ENCODE data around the gene MAP2K5. TPM values are rescaled to one million over a fixed set of nuclear protein-coding genes. Genes with fewer than 3 reads are reported as not detected.

Gene MAP2K5
- total and polyA plus RNA-seq, 8 donors = 13.5 to 25.0 (median 20.8) TPM

DNA sequence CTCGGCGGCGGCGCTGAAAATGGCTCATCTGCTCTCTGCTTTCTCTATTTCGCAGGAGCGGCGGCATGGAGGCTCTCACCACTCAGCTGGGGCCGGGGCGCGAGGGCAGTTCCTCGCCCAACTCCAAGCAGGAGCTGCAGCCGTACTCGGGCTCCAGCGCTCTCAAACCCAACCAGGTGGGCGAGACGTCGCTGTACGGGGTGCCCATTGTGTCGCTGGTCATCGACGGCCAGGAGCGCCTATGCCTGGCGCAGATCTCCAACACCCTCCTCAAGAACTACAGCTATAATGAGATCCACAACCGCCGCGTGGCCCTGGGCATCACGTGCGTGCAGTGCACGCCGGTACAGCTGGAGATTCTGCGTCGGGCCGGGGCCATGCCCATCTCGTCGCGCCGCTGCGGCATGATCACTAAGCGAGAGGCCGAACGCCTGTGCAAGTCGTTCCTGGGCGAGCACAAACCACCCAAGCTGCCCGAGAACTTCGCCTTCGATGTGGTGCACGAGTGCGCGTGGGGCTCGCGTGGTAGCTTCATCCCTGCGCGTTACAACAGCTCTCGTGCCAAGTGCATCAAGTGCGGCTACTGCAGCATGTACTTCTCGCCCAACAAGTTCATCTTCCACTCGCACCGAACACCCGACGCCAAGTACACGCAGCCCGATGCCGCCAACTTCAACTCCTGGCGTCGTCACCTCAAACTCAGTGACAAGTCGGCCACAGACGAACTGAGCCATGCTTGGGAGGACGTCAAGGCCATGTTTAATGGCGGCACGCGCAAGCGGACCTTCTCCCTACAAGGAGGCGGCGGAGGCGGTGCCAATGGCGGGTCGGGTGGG lies 283.6 kb downstream of the MAP2K5 start:
- DNase-seq (peak in 1 of 4 donors; percentile 78), ATAC-seq (no peak)
- Histone ChIP-seq H3K9me3 (no peaks in the 10 kb centered on the region), H3K27me3 (peaks cover 99 to 100% of the 10 kb centered on the region in 2 donors), H3K36me3 (no peaks in the 10 kb centered on the region), H3K4me3 (peak overlapping the region in 1 of 2 donors; percentile 28), H3K4me1 (peaks cover 21 to 68% of the 10 kb centered on the region in 2 donors), H3K27ac (no peak overlapping the region)
- TF ChIP-seq, protein P1, sequence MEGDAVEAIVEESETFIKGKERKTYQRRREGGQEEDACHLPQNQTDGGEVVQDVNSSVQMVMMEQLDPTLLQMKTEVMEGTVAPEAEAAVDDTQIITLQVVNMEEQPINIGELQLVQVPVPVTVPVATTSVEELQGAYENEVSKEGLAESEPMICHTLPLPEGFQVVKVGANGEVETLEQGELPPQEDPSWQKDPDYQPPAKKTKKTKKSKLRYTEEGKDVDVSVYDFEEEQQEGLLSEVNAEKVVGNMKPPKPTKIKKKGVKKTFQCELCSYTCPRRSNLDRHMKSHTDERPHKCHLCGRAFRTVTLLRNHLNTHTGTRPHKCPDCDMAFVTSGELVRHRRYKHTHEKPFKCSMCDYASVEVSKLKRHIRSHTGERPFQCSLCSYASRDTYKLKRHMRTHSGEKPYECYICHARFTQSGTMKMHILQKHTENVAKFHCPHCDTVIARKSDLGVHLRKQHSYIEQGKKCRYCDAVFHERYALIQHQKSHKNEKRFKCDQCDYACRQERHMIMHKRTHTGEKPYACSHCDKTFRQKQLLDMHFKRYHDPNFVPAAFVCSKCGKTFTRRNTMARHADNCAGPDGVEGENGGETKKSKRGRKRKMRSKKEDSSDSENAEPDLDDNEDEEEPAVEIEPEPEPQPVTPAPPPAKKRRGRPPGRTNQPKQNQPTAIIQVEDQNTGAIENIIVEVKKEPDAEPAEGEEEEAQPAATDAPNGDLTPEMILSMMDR (IDR thresholded peaks at IDR 0.05) = no peak
- intact Hi-C loops (cut with DNase I) = no loop called here

DNA sequence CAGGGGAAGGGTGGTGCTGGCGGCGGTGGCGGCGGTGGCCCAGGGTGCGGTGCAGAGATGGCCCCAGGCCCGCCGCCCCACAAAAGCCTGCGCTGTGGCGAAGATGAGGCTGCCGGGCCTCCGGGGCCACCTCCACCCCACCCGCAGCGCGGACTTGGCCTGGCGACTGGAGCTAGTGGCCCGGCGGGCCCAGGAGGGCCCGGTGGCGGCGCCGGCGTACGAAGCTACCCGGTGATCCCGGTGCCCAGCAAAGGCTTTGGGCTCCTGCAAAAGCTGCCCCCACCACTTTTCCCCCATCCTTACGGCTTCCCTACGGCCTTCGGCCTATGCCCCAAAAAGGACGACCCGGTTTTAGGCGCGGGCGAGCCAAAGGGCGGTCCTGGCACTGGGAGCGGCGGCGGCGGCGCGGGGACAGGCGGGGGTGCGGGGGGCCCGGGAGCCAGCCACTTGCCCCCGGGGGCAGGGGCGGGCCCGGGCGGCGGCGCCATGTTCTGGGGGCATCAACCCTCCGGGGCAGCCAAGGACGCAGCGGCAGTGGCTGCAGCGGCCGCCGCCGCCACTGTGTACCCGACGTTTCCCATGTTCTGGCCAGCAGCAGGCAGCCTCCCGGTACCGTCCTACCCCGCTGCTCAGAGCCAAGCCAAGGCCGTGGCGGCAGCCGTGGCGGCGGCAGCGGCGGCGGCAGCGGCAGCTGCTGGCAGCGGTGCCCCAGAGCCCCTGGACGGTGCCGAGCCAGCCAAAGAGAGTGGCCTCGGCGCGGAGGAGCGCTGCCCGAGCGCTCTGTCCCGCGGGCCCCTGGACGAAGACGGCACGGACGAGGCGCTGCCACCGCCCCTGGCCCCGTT lies 284.4 kb downstream of the MAP2K5 start:
- Histone ChIP-seq H3K9me3 (no peaks in the 10 kb centered on the region), H3K36me3 (no peaks in the 10 kb centered on the region), H3K27me3 (peaks cover 99 to 100% of the 10 kb centered on the region in 2 donors), H3K4me1 (peaks cover 21 to 68% of the 10 kb centered on the region in 2 donors), H3K4me3 (no peak overlapping the region), H3K27ac (no peak overlapping the region)
- intact Hi-C loops (cut with DNase I) = no loop called here
- ATAC-seq = no peak
- peak in 1 of 4 donors; percentile 68 for DNase-seq
- TF ChIP-seq, protein P1 (IDR thresholded peaks at IDR 0.05) = no peak

DNA sequence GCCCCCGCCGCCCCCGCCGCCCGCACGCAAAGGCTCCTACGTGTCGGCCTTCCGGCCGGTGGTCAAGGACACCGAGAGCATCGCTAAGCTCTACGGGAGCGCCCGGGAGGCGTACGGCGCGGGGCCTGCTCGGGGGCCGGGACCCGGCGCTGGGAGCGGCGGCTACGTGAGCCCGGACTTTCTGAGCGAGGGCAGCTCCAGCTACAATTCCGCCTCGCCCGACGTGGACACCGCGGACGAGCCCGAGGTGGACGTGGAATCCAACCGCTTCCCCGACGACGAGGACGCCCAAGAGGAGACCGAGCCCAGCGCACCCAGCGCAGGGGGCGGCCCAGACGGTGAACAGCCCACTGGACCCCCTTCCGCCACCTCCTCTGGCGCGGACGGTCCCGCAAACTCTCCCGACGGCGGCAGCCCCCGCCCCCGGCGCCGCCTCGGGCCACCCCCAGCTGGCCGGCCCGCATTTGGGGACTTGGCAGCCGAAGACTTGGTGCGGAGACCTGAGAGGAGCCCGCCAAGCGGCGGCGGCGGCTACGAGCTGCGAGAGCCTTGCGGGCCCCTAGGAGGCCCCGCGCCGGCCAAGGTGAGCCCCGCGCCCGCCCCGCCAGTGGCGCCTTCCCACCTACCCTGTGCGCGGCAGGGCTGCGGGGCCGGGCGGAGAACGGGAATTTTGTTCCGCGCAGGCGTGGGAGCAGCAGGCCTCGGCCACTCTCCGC lies 285.2 kb downstream of the MAP2K5 start:
- Histone ChIP-seq H3K27me3 (peaks cover 99 to 100% of the 10 kb centered on the region in 2 donors), H3K36me3 (no peaks in the 10 kb centered on the region), H3K4me1 (peaks cover 21 to 70% of the 10 kb centered on the region in 2 donors), H3K9me3 (no peaks in the 10 kb centered on the region), H3K27ac (no peak overlapping the region), H3K4me3 (no peak overlapping the region)
- peak in 1 of 4 donors; percentile 73 for DNase-seq
- intact Hi-C loops (cut with DNase I) = no loop called here
- no peak for ATAC-seq
- TF ChIP-seq, protein P1 (IDR thresholded peaks at IDR 0.05) = no peak

DNA sequence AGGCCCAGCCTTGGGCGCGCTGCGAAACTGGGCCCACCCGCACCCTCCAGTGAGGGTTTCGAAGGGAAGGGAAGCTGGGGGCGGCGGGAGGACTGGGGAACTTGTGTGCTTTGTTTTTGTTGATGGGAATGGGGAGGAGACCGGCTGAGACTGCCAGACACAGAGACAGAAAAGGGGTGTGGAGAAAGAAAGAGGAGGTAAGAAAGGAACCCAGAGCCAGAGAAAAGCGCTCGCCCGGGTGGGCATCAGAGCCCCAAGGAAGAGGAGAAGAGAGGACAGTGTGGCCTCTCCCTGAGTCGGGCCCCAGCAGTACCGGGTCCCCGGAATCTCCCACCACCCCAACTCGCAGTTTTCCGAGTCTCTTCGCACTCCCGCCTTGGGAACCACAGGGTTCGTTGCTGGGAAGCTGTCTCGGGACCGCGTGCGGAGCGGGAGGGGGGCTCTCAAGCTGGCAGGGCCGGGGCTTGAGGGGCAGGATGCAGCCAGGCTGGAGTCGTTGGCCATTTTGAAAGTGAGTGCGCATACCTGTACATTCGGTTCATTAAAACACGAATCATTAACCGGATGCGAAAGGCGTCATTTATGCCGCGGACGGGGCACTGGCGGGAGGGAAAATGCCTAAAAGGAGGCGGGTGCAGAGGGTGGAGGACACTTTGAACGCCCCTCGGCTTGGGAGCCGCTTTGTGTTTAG lies 285.9 kb downstream of the MAP2K5 start:
- intact Hi-C loops (cut with DNase I) = no loop called here
- H3K27me3 ChIP-seq = peaks cover 100% of the 10 kb centered on the region in 2 donors
- no peak overlapping the region for H3K4me3 ChIP-seq
- no peak for ATAC-seq
- H3K4me1 ChIP-seq = peaks cover 27 to 70% of the 10 kb centered on the region in 2 donors
- no peaks in the 10 kb centered on the region for H3K36me3 ChIP-seq
- no peak overlapping the region for H3K27ac ChIP-seq
- peak in 1 of 4 donors; percentile 65 for DNase-seq
- H3K9me3 ChIP-seq = no peaks in the 10 kb centered on the region
- TF ChIP-seq, protein P1 (IDR thresholded peaks at IDR 0.05) = no peak

Measured in left lung (tissue), 10 donors.